ENCODE measurements around the gene SLC22A6.

Gene SLC22A6

GRCh38 chr11:63014408-63015055 is 29.8 kb upstream of the SLC22A6 start:
- Histone ChIP-seq H3K27me3 (ENCODE audit: insufficient read depth, low read length) (peaks cover 64% of the 10 kb centered on the region), H2AFZ (ENCODE audit: low read length, unreplicated experiment) (no peak overlapping the region)

GRCh38 chr11:63012839-63013238 is 28.1 kb upstream of the SLC22A6 start:
- Histone ChIP-seq H3K27me3 (ENCODE audit: insufficient read depth, low read length) (peaks cover 55% of the 10 kb centered on the region), H2AFZ (ENCODE audit: low read length, unreplicated experiment) (no peak overlapping the region), H3K4me3 (ENCODE audit: low read depth, low read length) (no peak overlapping the region), H3K36me3 (ENCODE audit: insufficient read depth, low read length) (no peaks in the 10 kb centered on the region), H3K79me2 (ENCODE audit: control insufficient read depth, insufficient read depth, low read length, unreplicated experiment) (no peaks in the 10 kb centered on the region), H3K27ac (ENCODE audit: low read depth, low read length) (no peak overlapping the region), H3K4me1 (ENCODE audit: control insufficient read depth, insufficient read depth, low read length, unreplicated experiment) (no peaks in the 10 kb centered on the region)

More at GRCh38 chr11:63014408-63015055, 29.8 kb upstream of the SLC22A6 start:
- Histone ChIP-seq H3K27ac (ENCODE audit: low read depth, low read length) (no peak overlapping the region), H3K4me3 (ENCODE audit: low read depth, low read length) (no peak overlapping the region), H3K79me2 (ENCODE audit: control insufficient read depth, insufficient read depth, low read length, unreplicated experiment) (no peaks in the 10 kb centered on the region), H3K36me3 (ENCODE audit: insufficient read depth, low read length) (no peaks in the 10 kb centered on the region), H3K4me1 (ENCODE audit: control insufficient read depth, insufficient read depth, low read length, unreplicated experiment) (no peaks in the 10 kb centered on the region)

- Histone ChIP-seq H3K4me1 (ENCODE audit: control insufficient read depth, insufficient read depth, low read length, unreplicated experiment) (no peaks in the 10 kb centered on the region), H3K4me3 (ENCODE audit: low read depth, low read length) (no peak overlapping the region), H2AFZ (ENCODE audit: low read length, unreplicated experiment) (no peak overlapping the region), H3K27me3 (ENCODE audit: insufficient read depth, low read length) (peaks cover 51% of the 10 kb centered on the region), H3K79me2 (ENCODE audit: control insufficient read depth, insufficient read depth, low read length, unreplicated experiment) (no peaks in the 10 kb centered on the region), H3K27ac (ENCODE audit: low read depth, low read length) (no peak overlapping the region), H3K36me3 (ENCODE audit: insufficient read depth, low read length) (no peaks in the 10 kb centered on the region)
Measured at GRCh38 chr11:63012430-63012829, 27.7 kb upstream of the SLC22A6 start.

- Histone ChIP-seq H3K27me3 (ENCODE audit: insufficient read depth, low read length) (peaks cover 51% of the 10 kb centered on the region), H3K4me1 (ENCODE audit: control insufficient read depth, insufficient read depth, low read length, unreplicated experiment) (no peaks in the 10 kb centered on the region), H2AFZ (ENCODE audit: low read length, unreplicated experiment) (no peak overlapping the region), H3K4me3 (ENCODE audit: low read depth, low read length) (no peak overlapping the region), H3K79me2 (ENCODE audit: control insufficient read depth, insufficient read depth, low read length, unreplicated experiment) (no peaks in the 10 kb centered on the region), H3K36me3 (ENCODE audit: insufficient read depth, low read length) (no peaks in the 10 kb centered on the region), H3K27ac (ENCODE audit: low read depth, low read length) (no peak overlapping the region)
Measured at GRCh38 chr11:63010934-63011439, 26.2 kb upstream of the SLC22A6 start.

- Histone ChIP-seq H3K79me2 (ENCODE audit: control insufficient read depth, insufficient read depth, low read length, unreplicated experiment) (no peaks in the 10 kb centered on the region), H3K4me3 (ENCODE audit: low read depth, low read length) (no peak overlapping the region), H3K36me3 (ENCODE audit: insufficient read depth, low read length) (no peaks in the 10 kb centered on the region), H2AFZ (ENCODE audit: low read length, unreplicated experiment) (no peak overlapping the region), H3K4me1 (ENCODE audit: control insufficient read depth, insufficient read depth, low read length, unreplicated experiment) (no peaks in the 10 kb centered on the region), H3K27ac (ENCODE audit: low read depth, low read length) (no peak overlapping the region), H3K27me3 (ENCODE audit: insufficient read depth, low read length) (peaks cover 57% of the 10 kb centered on the region)
Measured at GRCh38 chr11:63007920-63008319, 23.2 kb upstream of the SLC22A6 start.

- no peaks in the 10 kb centered on the region for H3K4me1 ChIP-seq (ENCODE audit: control insufficient read depth, insufficient read depth, low read length, unreplicated experiment)
- no peak overlapping the region for H2AFZ ChIP-seq (ENCODE audit: low read length, unreplicated experiment)
- peaks cover 64% of the 10 kb centered on the region for H3K27me3 ChIP-seq (ENCODE audit: insufficient read depth, low read length)
- no peaks in the 10 kb centered on the region for H3K36me3 ChIP-seq (ENCODE audit: insufficient read depth, low read length)
- no peak overlapping the region for H3K27ac ChIP-seq (ENCODE audit: low read depth, low read length)
- H3K79me2 ChIP-seq (ENCODE audit: control insufficient read depth, insufficient read depth, low read length, unreplicated experiment), result no peaks in the 10 kb centered on the region
- H3K4me3 ChIP-seq (ENCODE audit: low read depth, low read length), result no peak overlapping the region
Measured at GRCh38 chr11:63001456-63001855, 16.7 kb upstream of the SLC22A6 start.

- Histone ChIP-seq H3K27ac (ENCODE audit: low read depth, low read length) (no peak overlapping the region), H2AFZ (ENCODE audit: low read length, unreplicated experiment) (no peak overlapping the region)
Measured at GRCh38 chr11:62999649-63000048, 14.9 kb upstream of the SLC22A6 start.

GRCh38 chr11:62999156-62999555 is 14.4 kb upstream of the SLC22A6 start:
- H3K36me3 ChIP-seq (ENCODE audit: insufficient read depth, low read length), result no peaks in the 10 kb centered on the region
- H3K27ac ChIP-seq (ENCODE audit: low read depth, low read length), result no peak overlapping the region
- no peaks in the 10 kb centered on the region for H3K4me1 ChIP-seq (ENCODE audit: control insufficient read depth, insufficient read depth, low read length, unreplicated experiment)
- H3K79me2 ChIP-seq (ENCODE audit: control insufficient read depth, insufficient read depth, low read length, unreplicated experiment), result no peaks in the 10 kb centered on the region
- H3K27me3 ChIP-seq (ENCODE audit: insufficient read depth, low read length), result peaks cover 59% of the 10 kb centered on the region
- no peak overlapping the region for H3K4me3 ChIP-seq (ENCODE audit: low read depth, low read length)
- H2AFZ ChIP-seq (ENCODE audit: low read length, unreplicated experiment), result no peak overlapping the region

More at GRCh38 chr11:62999649-63000048, 14.9 kb upstream of the SLC22A6 start:
- Histone ChIP-seq H3K79me2 (ENCODE audit: control insufficient read depth, insufficient read depth, low read length, unreplicated experiment) (no peaks in the 10 kb centered on the region), H3K27me3 (ENCODE audit: insufficient read depth, low read length) (peaks cover 59% of the 10 kb centered on the region), H3K4me3 (ENCODE audit: low read depth, low read length) (no peak overlapping the region), H3K4me1 (ENCODE audit: control insufficient read depth, insufficient read depth, low read length, unreplicated experiment) (no peaks in the 10 kb centered on the region), H3K36me3 (ENCODE audit: insufficient read depth, low read length) (no peaks in the 10 kb centered on the region)

GRCh38 chr11:62996271-62996670 is 11.5 kb upstream of the SLC22A6 start:
- no peaks in the 10 kb centered on the region for H3K4me1 ChIP-seq (ENCODE audit: control insufficient read depth, insufficient read depth, low read length, unreplicated experiment)
- no peak overlapping the region for H2AFZ ChIP-seq (ENCODE audit: low read length, unreplicated experiment)
- H3K79me2 ChIP-seq (ENCODE audit: control insufficient read depth, insufficient read depth, low read length, unreplicated experiment), result no peaks in the 10 kb centered on the region
- no peak overlapping the region for H3K4me3 ChIP-seq (ENCODE audit: low read depth, low read length)
- H3K27me3 ChIP-seq (ENCODE audit: insufficient read depth, low read length), result peaks cover 69% of the 10 kb centered on the region
- H3K36me3 ChIP-seq (ENCODE audit: insufficient read depth, low read length), result no peaks in the 10 kb centered on the region
- no peak overlapping the region for H3K27ac ChIP-seq (ENCODE audit: low read depth, low read length)

- no peak overlapping the region for H3K4me3 ChIP-seq (ENCODE audit: low read depth, low read length)
- H2AFZ ChIP-seq (ENCODE audit: low read length, unreplicated experiment), result no peak overlapping the region
- H3K36me3 ChIP-seq (ENCODE audit: insufficient read depth, low read length), result no peaks in the 10 kb centered on the region
- H3K4me1 ChIP-seq (ENCODE audit: control insufficient read depth, insufficient read depth, low read length, unreplicated experiment), result no peaks in the 10 kb centered on the region
- peaks cover 79% of the 10 kb centered on the region for H3K27me3 ChIP-seq (ENCODE audit: insufficient read depth, low read length)
- H3K79me2 ChIP-seq (ENCODE audit: control insufficient read depth, insufficient read depth, low read length, unreplicated experiment), result no peaks in the 10 kb centered on the region
- H3K27ac ChIP-seq (ENCODE audit: low read depth, low read length), result no peak overlapping the region
Measured at GRCh38 chr11:62994775-62995174, 10.0 kb upstream of the SLC22A6 start.

GRCh38 chr11:62988276-62988675 is 3.5 kb upstream of the SLC22A6 start:
- Histone ChIP-seq H2AFZ (ENCODE audit: low read length, unreplicated experiment) (no peak overlapping the region), H3K4me1 (ENCODE audit: control insufficient read depth, insufficient read depth, low read length, unreplicated experiment) (no peaks in the 10 kb centered on the region), H3K27me3 (ENCODE audit: insufficient read depth, low read length) (peaks cover 88% of the 10 kb centered on the region), H3K27ac (ENCODE audit: low read depth, low read length) (no peak overlapping the region), H3K4me3 (ENCODE audit: low read depth, low read length) (no peak overlapping the region), H3K79me2 (ENCODE audit: control insufficient read depth, insufficient read depth, low read length, unreplicated experiment) (no peaks in the 10 kb centered on the region), H3K36me3 (ENCODE audit: insufficient read depth, low read length) (no peaks in the 10 kb centered on the region)

Measured in ACC112 (cell line).